RWPE2 (cell line): ENCODE measurements around the gene COX19.

Source experiments
- ATAC-seq: fragments of 200-7000 bp; cut with Tn5 transposase; 3 replicates; pipeline ENCODE4 v1.9.1; 2021; ENCODE audit warnings: low read depth
- DNase-seq: peaks from one replicate; pipeline ENCODE4 v3.0.0-alpha.2; 2020; ENCODE audit warnings: low spot score
- H3K27ac ChIP-seq: fragments of 450-650 bp; 2 replicates; pipeline ENCODE4 v1.5.1; 2017; ENCODE audit warnings: mild to moderate bottlenecking; ENCODE audit not compliant: poor library complexity, severe bottlenecking
- H3K27me3 ChIP-seq: fragments of 250-450 bp; sonication (Bioruptor Pico); 2 replicates; pipeline ENCODE4 v1.5.1; 2021; ENCODE audit warnings: mild to moderate bottlenecking, moderate library complexity; ENCODE audit not compliant: insufficient read depth, poor library complexity, severe bottlenecking
- H3K36me3 ChIP-seq: fragments of 250-450 bp; sonication (Bioruptor Pico); 2 replicates; pipeline ENCODE4 v1.5.1; 2020; ENCODE audit warnings: low read depth, mild to moderate bottlenecking, moderate library complexity
- H3K4me1 ChIP-seq: fragments of 250-450 bp; sonication (Bioruptor Pico); 2 replicates; pipeline ENCODE4 v1.5.1; 2021; ENCODE audit warnings: mild to moderate bottlenecking, moderate library complexity; ENCODE audit not compliant: insufficient read depth, poor library complexity, severe bottlenecking
- H3K4me3 ChIP-seq: fragments of 250-450 bp; sonication (Bioruptor Pico); 2 replicates; pipeline ENCODE4 v1.5.1; 2021; ENCODE audit warnings: mild to moderate bottlenecking, moderate library complexity; ENCODE audit not compliant: severe bottlenecking
- H3K9me3 ChIP-seq: fragments of 250-450 bp; sonication (Bioruptor Pico); 2 replicates; pipeline ENCODE4 v1.5.1; 2021; ENCODE audit warnings: mild to moderate bottlenecking, moderate library complexity; ENCODE audit not compliant: severe bottlenecking
- CTCF ChIP-seq: fragments of 450-650 bp; IDR thresholded peaks from one replicate; pipeline ENCODE4 v1.5.1; 2017; ENCODE audit warnings: mild to moderate bottlenecking, moderate library complexity; ENCODE audit not compliant: poor library complexity, severe bottlenecking

COX19 gene

GRCh38 chr7:990352-990932 lies 15.1 kb upstream of the COX19 start:
- H3K36me3 ChIP-seq: no peaks in the 10 kb centered on the region
- H3K27ac ChIP-seq: no peak overlapping the region
- no peak overlapping the region for H3K4me3 ChIP-seq
- DNase-seq: no peak
- H3K4me1 ChIP-seq: no peaks in the 10 kb centered on the region
- no peak for TF ChIP-seq CTCF
- H3K9me3 ChIP-seq: no peaks in the 10 kb centered on the region
- no peak for ATAC-seq
- no peaks in the 10 kb centered on the region for H3K27me3 ChIP-seq

GRCh38 chr7:988963-989529 lies 13.7 kb upstream of the COX19 start:
- no peak for ATAC-seq
- no peak for DNase-seq

GRCh38 chr7:988426-988911 lies 13.1 kb upstream of the COX19 start:
- no peak for DNase-seq
- Histone ChIP-seq H3K27ac (no peak overlapping the region), H3K9me3 (no peaks in the 10 kb centered on the region), H3K4me3 (no peak overlapping the region), H3K27me3 (no peaks in the 10 kb centered on the region), H3K4me1 (no peaks in the 10 kb centered on the region), H3K36me3 (no peaks in the 10 kb centered on the region)
- TF ChIP-seq CTCF: no peak
- no peak for ATAC-seq

More at GRCh38 chr7:988963-989529, 13.7 kb upstream of the COX19 start:
- H3K27ac ChIP-seq: no peak overlapping the region
- no peaks in the 10 kb centered on the region for H3K36me3 ChIP-seq
- H3K27me3 ChIP-seq: no peaks in the 10 kb centered on the region
- H3K4me3 ChIP-seq: no peak overlapping the region
- H3K9me3 ChIP-seq: no peaks in the 10 kb centered on the region
- TF ChIP-seq CTCF: no peak
- H3K4me1 ChIP-seq: no peaks in the 10 kb centered on the region

GRCh38 chr7:987909-988308 lies 12.6 kb upstream of the COX19 start:
- H3K36me3 ChIP-seq: no peaks in the 10 kb centered on the region
- H3K4me3 ChIP-seq: no peak overlapping the region
- no peaks in the 10 kb centered on the region for H3K4me1 ChIP-seq
- no peaks in the 10 kb centered on the region for H3K27me3 ChIP-seq
- no peak overlapping the region for H3K27ac ChIP-seq
- ATAC-seq (no peak), DNase-seq (no peak)
- H3K9me3 ChIP-seq: no peaks in the 10 kb centered on the region
- no peak for TF ChIP-seq CTCF
